A673 (cell line): ENCODE measurements around the gene GPR61.

Source experiments
- EZH2 ChIP-seq: fragments of 200-600 bp; sonication (generic); IDR thresholded peaks from 2 replicates; pipeline ENCODE4 v1.6.1; 2017; ENCODE audit warnings: borderline replicate concordance, low read depth, mild to moderate bottlenecking, mixed read lengths, antibody characterized with exemption, low read length; ENCODE audit not compliant: poor library complexity, severe bottlenecking
- TF ChIP-seq, protein P1 (sequence below): fragments of 300-800, 200-600 bp; sonication (generic); conservative IDR thresholded peaks from 2 replicates; pipeline ENCODE4 v1.5.1; 2017; ENCODE audit warnings: low read depth, mild to moderate bottlenecking, antibody characterized with exemption, low read length, moderate library complexity, mixed read lengths

DNA sequence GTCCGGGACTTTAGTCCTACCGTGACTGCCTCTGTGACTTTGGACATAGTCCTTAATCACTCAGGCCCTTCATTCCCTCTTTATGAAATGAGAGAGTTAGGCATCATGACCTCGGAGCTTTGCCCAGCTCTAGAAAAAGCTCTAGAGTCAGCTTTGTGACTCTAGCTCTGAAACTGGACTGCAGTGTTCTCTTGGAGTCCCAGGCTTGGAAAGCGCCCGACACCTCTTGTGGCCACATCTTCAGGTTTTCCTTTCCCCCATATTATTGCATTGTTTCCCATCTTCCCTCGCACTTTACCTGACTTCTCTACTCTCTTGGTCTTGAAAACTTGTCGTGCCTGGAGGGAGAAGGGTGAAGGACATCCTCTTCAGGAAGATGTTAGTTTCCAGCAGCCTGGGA is 17.6 kb upstream of the GPR61 start:
- TF ChIP-seq, protein P1, sequence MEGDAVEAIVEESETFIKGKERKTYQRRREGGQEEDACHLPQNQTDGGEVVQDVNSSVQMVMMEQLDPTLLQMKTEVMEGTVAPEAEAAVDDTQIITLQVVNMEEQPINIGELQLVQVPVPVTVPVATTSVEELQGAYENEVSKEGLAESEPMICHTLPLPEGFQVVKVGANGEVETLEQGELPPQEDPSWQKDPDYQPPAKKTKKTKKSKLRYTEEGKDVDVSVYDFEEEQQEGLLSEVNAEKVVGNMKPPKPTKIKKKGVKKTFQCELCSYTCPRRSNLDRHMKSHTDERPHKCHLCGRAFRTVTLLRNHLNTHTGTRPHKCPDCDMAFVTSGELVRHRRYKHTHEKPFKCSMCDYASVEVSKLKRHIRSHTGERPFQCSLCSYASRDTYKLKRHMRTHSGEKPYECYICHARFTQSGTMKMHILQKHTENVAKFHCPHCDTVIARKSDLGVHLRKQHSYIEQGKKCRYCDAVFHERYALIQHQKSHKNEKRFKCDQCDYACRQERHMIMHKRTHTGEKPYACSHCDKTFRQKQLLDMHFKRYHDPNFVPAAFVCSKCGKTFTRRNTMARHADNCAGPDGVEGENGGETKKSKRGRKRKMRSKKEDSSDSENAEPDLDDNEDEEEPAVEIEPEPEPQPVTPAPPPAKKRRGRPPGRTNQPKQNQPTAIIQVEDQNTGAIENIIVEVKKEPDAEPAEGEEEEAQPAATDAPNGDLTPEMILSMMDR = no peak
- TF ChIP-seq EZH2 = no peak
